A549 (cell line): Measurements from ENCODE around the gene LAMC1. TPM values are rescaled to one million over a fixed set of nuclear protein-coding genes. Genes with fewer than 3 reads are reported as not detected.

Experiments used
- ATAC-seq, 2 experiments: fragments of 200-7000 bp in 1 of 2; fragments of >200 bp in 1 of 2; cut with Nextera tagmentation in 1 of 2; cut with Tn5 transposase in 1 of 2; 3 replicates each; pipeline versions ENCODE4 v1.8.0 to v1.9.1; 2018 to 2020; ENCODE audit warnings: mild to moderate bottlenecking in 1 of 2, moderate library complexity in 1 of 2
- CTCF ChIA-PET: fragments of 300-600 bp; sonication (Branson Sonifier 250); formaldehyde crosslinking; extraction: SDS; loops from one replicate; lab custom pipeline; 2021; ENCODE audit warnings: antibody characterized with exemption, inconsistent platforms; lab: Yijun Ruan, JAX
- POLR2A ChIA-PET: fragments of 350-600 bp; formaldehyde crosslinking; extraction: SDS; loops from one replicate; lab custom pipeline; 2021; ENCODE audit warnings: antibody characterized with exemption, inconsistent platforms; lab: Yijun Ruan, JAX
- DNase-seq, 2 experiments: peaks; one replicate each; pipeline versions ENCODE4 v3.0.0 to v3.0.0-alpha.2; 2011 to 2016; ENCODE audit warnings: low read depth in 1 of 2, low spot score in 1 of 2
- FAIRE-seq: peaks from 2 replicates; lab custom pipeline; 2011; peaks lifted over from hg19 to GRCh38; lab: Jason Lieb, UNC
- H3K27ac ChIP-seq, 2 experiments: fragments of >200 bp; sonication (Bioruptor Twin); formaldehyde crosslinking; 3 replicates each; pipeline ENCODE4 v1.5.1; 2016 to 2017
- H3K4me1 ChIP-seq: fragments of >200 bp; sonication (Bioruptor Twin); formaldehyde crosslinking; 3 replicates; pipeline ENCODE4 v1.6.1; 2016
- H3K4me2 ChIP-seq: fragments of >200 bp; sonication (Bioruptor Twin); formaldehyde crosslinking; 3 replicates; pipeline ENCODE4 v1.6.1; 2016
- H3K4me3 ChIP-seq: fragments of >200 bp; sonication (Bioruptor Twin); formaldehyde crosslinking; 3 replicates; pipeline ENCODE4 v1.5.1; 2016
- H3K9me3 ChIP-seq: fragments of >200 bp; sonication (Bioruptor Twin); formaldehyde crosslinking; 3 replicates; pipeline ENCODE4 v1.6.1; 2016
- CEBPB ChIP-seq, 2 experiments: fragments of >200 bp in 1 of 2; sonication (Bioruptor Twin) in 1 of 2; formaldehyde crosslinking in 1 of 2; IDR thresholded peaks; 2 replicates each; pipeline ENCODE4 v1.6.1; 2012 to 2016
- CHD4 ChIP-seq: fragments of 200-600 bp; sonication (generic); IDR thresholded peaks from 2 replicates; pipeline ENCODE4 v1.6.1; 2016; ENCODE audit warnings: antibody characterized with exemption, mild to moderate bottlenecking, borderline replicate concordance
- CTCF ChIP-seq: fragments of >200 bp; sonication (Bioruptor Twin); formaldehyde crosslinking; IDR thresholded peaks from 3 replicates; pipeline ENCODE4 v1.5.1; 2016
- E2F6 ChIP-seq: IDR thresholded peaks from 2 replicates; pipeline ENCODE4 v1.6.1; 2012; ENCODE audit warnings: low read depth, borderline replicate concordance
- ELK1 ChIP-seq: fragments of 150-350 bp; IDR thresholded peaks from 2 replicates; pipeline ENCODE4 v1.6.1; 2014; ENCODE audit warnings: low read depth, mild to moderate bottlenecking, low read length
- EP300 ChIP-seq, 2 experiments: fragments of >200 bp; sonication (Bioruptor Twin); formaldehyde crosslinking; IDR thresholded peaks; 2 replicates in 1 of 2; 3 replicates in 1 of 2; pipeline ENCODE4 v1.6.1; 2016 to 2017
- FOSB ChIP-seq: fragments of 250-450 bp; sonication (Bioruptor Pico); IDR thresholded peaks from 2 replicates; pipeline ENCODE4 v1.5.0; 2020; ENCODE audit warnings: mild to moderate bottlenecking, moderate library complexity
- GATA3 ChIP-seq: IDR thresholded peaks from 2 replicates; pipeline ENCODE4 v1.6.1; 2012; ENCODE audit warnings: borderline replicate concordance
- HOXA7 ChIP-seq: fragments of 250-450 bp; sonication (Bioruptor Pico); IDR thresholded peaks from 2 replicates; pipeline ENCODE4 v1.5.0; 2020; ENCODE audit warnings: mild to moderate bottlenecking, moderate library complexity
- HOXB13 ChIP-seq: fragments of 250-450 bp; sonication (Bioruptor Pico); IDR thresholded peaks from 2 replicates; pipeline ENCODE4 v1.5.0; 2020; ENCODE audit warnings: low read depth, mild to moderate bottlenecking, moderate library complexity
- HOXB5 ChIP-seq: fragments of 250-450 bp; sonication (Bioruptor Pico); IDR thresholded peaks from 2 replicates; pipeline ENCODE4 v1.5.0; 2020; ENCODE audit warnings: mild to moderate bottlenecking, moderate library complexity
- JUNB ChIP-seq: fragments of >200 bp; sonication (Bioruptor Twin); formaldehyde crosslinking; IDR thresholded peaks from 2 replicates; pipeline ENCODE4 v1.6.1; 2016
- KDM1A ChIP-seq: fragments of 200-600 bp; sonication (generic); IDR thresholded peaks from 2 replicates; pipeline ENCODE4 v1.6.1; 2016; ENCODE audit warnings: low read depth, mild to moderate bottlenecking
- MAX ChIP-seq: IDR thresholded peaks from 2 replicates; pipeline ENCODE4 v1.6.1; 2012
- NFE2L2 ChIP-seq: fragments of 150-350 bp; conservative IDR thresholded peaks from 2 replicates; pipeline ENCODE4 v1.6.1; 2014; ENCODE audit warnings: low read length
- PBX3 ChIP-seq: IDR thresholded peaks from 2 replicates; pipeline ENCODE4 v1.6.1; 2012
- RAD21 ChIP-seq, 2 experiments: fragments of >200 bp in 1 of 2; sonication (Bioruptor Twin) in 1 of 2; formaldehyde crosslinking in 1 of 2; IDR thresholded peaks in 1 of 2; conservative IDR thresholded peaks in 1 of 2; 2 replicates in 1 of 2; 3 replicates in 1 of 2; pipeline ENCODE4 v1.6.1; 2012 to 2018; ENCODE audit warnings: inconsistent platforms in 1 of 2
- RCOR1 ChIP-seq: fragments of 150-350 bp; IDR thresholded peaks from 2 replicates; pipeline ENCODE4 v1.6.1; 2014; ENCODE audit warnings: antibody characterized with exemption, low read length, low read depth
- RNF2 ChIP-seq: fragments of 200-600 bp; sonication (generic); IDR thresholded peaks from 2 replicates; pipeline ENCODE4 v1.6.1; 2016; ENCODE audit warnings: low read depth, mild to moderate bottlenecking, antibody characterized with exemption, moderate library complexity, borderline replicate concordance
- SMC3 ChIP-seq: fragments of >200 bp; sonication (Bioruptor Twin); formaldehyde crosslinking; IDR thresholded peaks from 3 replicates; pipeline ENCODE4 v1.6.1; 2018; ENCODE audit warnings: inconsistent platforms
- TP53 ChIP-seq: fragments of 250-450 bp; sonication (Bioruptor Pico); IDR thresholded peaks from 2 replicates; pipeline ENCODE4 v1.5.0; 2021; ENCODE audit warnings: mild to moderate bottlenecking, moderate library complexity
- ZFP36 ChIP-seq: fragments of 450-650 bp; IDR thresholded peaks from 2 replicates; pipeline ENCODE4 v1.6.1; 2014; ENCODE audit warnings: borderline replicate concordance; ENCODE audit not compliant: partially characterized antibody
- WGBS: methylation state at CpG from one replicate; pipeline ENCODE4 v1.1.6; 2017; ENCODE audit errors: missing lambda C conversion rate; 5-methylcytosine and 5-hydroxymethylcytosine counted together
- polyA plus RNA-seq, 4 experiments: library from polyadenylated mRNA; depleted of rRNA in 3 of 4; stranded (reverse); fragments of >200 nt; fragmentation: RNase III in 1 of 4; extraction: RNeasy Plus Mini Kit Qiagen cat#74134 plus additional on column Dnase treatment in 1 of 4; gene quantifications; 2 replicates in 3 of 4; 3 replicates in 1 of 4; pipeline ENCODE4 v1.2.3, GENCODE V29; 2011 to 2017

LAMC1 gene
- polyA plus RNA-seq, 2 of the 4 experiments (the other 2 are of a cell fraction) = 93.7 to 152 TPM

GRCh38 chr1:183091181-183091580, 68.0 kb downstream of the LAMC1 start:
- ChIA-PET POLR2A (no interaction called here), CTCF (no interaction called here)
- no peak overlapping the region; a peak in 1 of 6 replicates for H3K27ac ChIP-seq
- FAIRE-seq (no peak), ATAC-seq (no peak), DNase-seq (no peak)
- peaks cover 77% of the 10 kb centered on the region for H3K4me1 ChIP-seq
- 86% methylated on average over 2 of the region's 2 CpGs for WGBS
- H3K9me3 ChIP-seq = no peaks in the 10 kb centered on the region
- TF ChIP-seq CTCF (no peak), EP300 (IDR thresholded peaks at IDR 0.05) (no peak)
- no peak overlapping the region for H3K4me3 ChIP-seq
- H3K4me2 ChIP-seq = no peak overlapping the region

GRCh38 chr1:183092350-183092749, 69.1 kb downstream of the LAMC1 start:
- ChIA-PET POLR2A (no interaction called here), CTCF (interaction anchor here (1.1 kb wide), 2 partner anchors 10 to 27 kb away, joined by 3 to 5 read pairs; no protein-coding TSS in a partner anchor)
- ATAC-seq = no peak
- Histone ChIP-seq H3K4me1 (peaks cover 73% of the 10 kb centered on the region), H3K9me3 (no peaks in the 10 kb centered on the region), H3K4me2 (no peak overlapping the region), H3K27ac (peak overlapping the region in 1 of 2 experiments; percentile 57; a peak in 1 of 6 replicates), H3K4me3 (no peak overlapping the region)
- WGBS = 96% methylated on average over 2 of the region's 2 CpGs
- TF ChIP-seq HOXA7 (CRISPR knock-in tag) (no peak), RCOR1 (no peak), NFE2L2 (no peak), CEBPB (IDR thresholded peaks at IDR 0.05) (no peak)
- FAIRE-seq = no peak
- no peak for DNase-seq

- WGBS = 74% methylated on average over 3 of the region's 3 CpGs
- H3K4me2 ChIP-seq = peak overlapping the region; percentile 47
- ChIA-PET POLR2A (no interaction called here), CTCF (interaction anchor here (1.1 to 1.6 kb wide), 2 partner anchors 9 to 14 kb away, joined by 5 read pairs; no protein-coding TSS in a partner anchor)
- H3K9me3 ChIP-seq = no peaks in the 10 kb centered on the region
- no peak overlapping the region for H3K4me3 ChIP-seq
- TF ChIP-seq HOXB5 (CRISPR knock-in tag) = no peak
- TF ChIP-seq E2F6 = no peak
- TF ChIP-seq SMC3 = no peak
- no peak for TF ChIP-seq PBX3
- no peak for TF ChIP-seq MAX
- TF ChIP-seq ZFP36 = no peak
- no peak for TF ChIP-seq HOXB13 (CRISPR knock-in tag)
- TF ChIP-seq JUNB = no peak
- TF ChIP-seq ELK1 = no peak
- TF ChIP-seq KDM1A = no peak
- no peak for TF ChIP-seq FOSB
- TF ChIP-seq CHD4 = no peak
- TF ChIP-seq CTCF = no peak
- TF ChIP-seq GATA3 = no peak
- no peak for TF ChIP-seq TP53 (CRISPR knock-in tag)
- no peak for TF ChIP-seq RAD21 (conservative IDR thresholded peaks at IDR 0.05 in 1 of 2, IDR thresholded peaks at IDR 0.05 in 1 of 2)
- no peak for TF ChIP-seq RNF2
- no peak for TF ChIP-seq EP300 (IDR thresholded peaks at IDR 0.05)
- TF ChIP-seq RCOR1 = no peak
- peaks cover 73% of the 10 kb centered on the region for H3K4me1 ChIP-seq
- DNase-seq (no peak), ATAC-seq (no peak), FAIRE-seq (no peak)
- H3K27ac ChIP-seq = peak overlapping the region in 1 of 2 experiments; percentile 57; a peak in 4 of 6 replicates
These were observed 69.9 kb downstream of the LAMC1 start for GRCh38 chr1:183093066-183093668.
